Suprapubic skin (tissue), 4 donors: ENCODE data around the gene TPRG1L.

Experiments
- CTCF ChIP-seq, 2 donors: fragments of 200-600 bp in 1 of 2; fragments of 450-650 bp in 1 of 2; sonication (generic) in 1 of 2; IDR thresholded peaks; one replicate each; pipeline ENCODE4 v1.5.1; 2016 to 2019; ENCODE audit warnings: antibody characterized with exemption in 2 of 2, mild to moderate bottlenecking in 1 of 2, moderate library complexity in 1 of 2
- EP300 ChIP-seq: sonication (generic); formaldehyde crosslinking; IDR thresholded peaks from one replicate; pipeline ENCODE4 v1.6.1; 2017; ENCODE audit warnings: antibody characterized with exemption
- POLR2A ChIP-seq, 2 donors: fragments of 450-650 bp; IDR thresholded peaks; one replicate each; pipeline ENCODE4 v1.6.1; 2017; ENCODE audit warnings: antibody characterized with exemption in 2 of 2, mild to moderate bottlenecking in 2 of 2, moderate library complexity in 2 of 2
- POLR2AphosphoS5 ChIP-seq, 3 donors: sonication (generic); formaldehyde crosslinking; IDR thresholded peaks; one replicate each; pipeline ENCODE4 v1.6.1; 2017; ENCODE audit warnings: antibody characterized with exemption in 3 of 3

GRCh38 chr1:3644273-3644672, 19.5 kb downstream of the TPRG1L start:
- TF ChIP-seq CTCF (IDR thresholded peaks at IDR 0.05) = no peak
- TF ChIP-seq POLR2A (IDR thresholded peaks at IDR 0.05) = no peak
- TF ChIP-seq POLR2AphosphoS5 (IDR thresholded peaks at IDR 0.05) = no peak
- no peak for TF ChIP-seq EP300
